GM12878 (cell line): ENCODE measurements around the gene NAV1.

Experiments used
- BRCA1 ChIP-seq: IDR thresholded peaks from 2 replicates; pipeline ENCODE4 v1.6.1; 2011; ENCODE audit warnings: low read depth, low read length, improper control_type of control experiment
- EZH2 ChIP-seq: IDR thresholded peaks from 2 replicates; pipeline ENCODE4 v1.6.1; 2012; ENCODE audit warnings: low read depth, mild to moderate bottlenecking, control low read depth, inconsistent platforms, low read length, borderline replicate concordance; ENCODE audit not compliant: control insufficient read depth
- GABPA ChIP-seq: IDR thresholded peaks from 2 replicates; pipeline ENCODE4 v1.6.1; 2014; ENCODE audit warnings: antibody characterized with exemption, low read depth, mild to moderate bottlenecking, inconsistent platforms
- MEF2A ChIP-seq: IDR thresholded peaks from 2 replicates; pipeline ENCODE4 v1.6.1; 2011; ENCODE audit warnings: low read depth, mild to moderate bottlenecking, low read length, moderate library complexity; ENCODE audit not compliant: insufficient read depth
- POLR2A ChIP-seq: IDR thresholded peaks from 2 replicates; pipeline ENCODE4 v1.6.1; 2011; ENCODE audit warnings: low read depth, mild to moderate bottlenecking, low read length
- ZNF217 ChIP-seq: fragments of 450-650 bp; IDR thresholded peaks from 2 replicates; pipeline ENCODE4 v1.6.1; 2017; ENCODE audit warnings: antibody characterized with exemption, mild to moderate bottlenecking
- TF ChIP-seq, protein P1 (sequence below), 3 experiments: IDR thresholded peaks in 2 of 3; conservative IDR thresholded peaks in 1 of 3; 2 replicates each; pipeline ENCODE4 v1.5.1; 2011; ENCODE audit warnings: low read depth in 3 of 3, low read length in 3 of 3, mild to moderate bottlenecking in 3 of 3, control low read depth in 2 of 3, moderate library complexity in 2 of 3, inconsistent platforms in 1 of 3, mixed read lengths in 1 of 3; ENCODE audit not compliant: control insufficient read depth in 2 of 3, insufficient read depth in 1 of 3; ENCODE audit errors: extremely low read depth in 1 of 3
- TF ChIP-seq, protein P2 (sequence below): fragments of 450-650 bp; IDR thresholded peaks from 2 replicates; pipeline ENCODE4 v1.6.1; 2017; ENCODE audit warnings: mild to moderate bottlenecking

GRCh38 chr1:201498621-201499020 lies 40.3 kb upstream of the NAV1 start:
- TF ChIP-seq, protein P1, sequence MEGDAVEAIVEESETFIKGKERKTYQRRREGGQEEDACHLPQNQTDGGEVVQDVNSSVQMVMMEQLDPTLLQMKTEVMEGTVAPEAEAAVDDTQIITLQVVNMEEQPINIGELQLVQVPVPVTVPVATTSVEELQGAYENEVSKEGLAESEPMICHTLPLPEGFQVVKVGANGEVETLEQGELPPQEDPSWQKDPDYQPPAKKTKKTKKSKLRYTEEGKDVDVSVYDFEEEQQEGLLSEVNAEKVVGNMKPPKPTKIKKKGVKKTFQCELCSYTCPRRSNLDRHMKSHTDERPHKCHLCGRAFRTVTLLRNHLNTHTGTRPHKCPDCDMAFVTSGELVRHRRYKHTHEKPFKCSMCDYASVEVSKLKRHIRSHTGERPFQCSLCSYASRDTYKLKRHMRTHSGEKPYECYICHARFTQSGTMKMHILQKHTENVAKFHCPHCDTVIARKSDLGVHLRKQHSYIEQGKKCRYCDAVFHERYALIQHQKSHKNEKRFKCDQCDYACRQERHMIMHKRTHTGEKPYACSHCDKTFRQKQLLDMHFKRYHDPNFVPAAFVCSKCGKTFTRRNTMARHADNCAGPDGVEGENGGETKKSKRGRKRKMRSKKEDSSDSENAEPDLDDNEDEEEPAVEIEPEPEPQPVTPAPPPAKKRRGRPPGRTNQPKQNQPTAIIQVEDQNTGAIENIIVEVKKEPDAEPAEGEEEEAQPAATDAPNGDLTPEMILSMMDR (IDR thresholded peaks at IDR 0.05 in 2 of 3, conservative IDR thresholded peaks at IDR 0.05 in 1 of 3; ENCODE audit: control insufficient read depth in 2 of 3, extremely low read depth in 1 of 3, insufficient read depth in 1 of 3, low read depth in 3 of 3, low read length in 3 of 3) = no peak
- TF ChIP-seq, protein P2, sequence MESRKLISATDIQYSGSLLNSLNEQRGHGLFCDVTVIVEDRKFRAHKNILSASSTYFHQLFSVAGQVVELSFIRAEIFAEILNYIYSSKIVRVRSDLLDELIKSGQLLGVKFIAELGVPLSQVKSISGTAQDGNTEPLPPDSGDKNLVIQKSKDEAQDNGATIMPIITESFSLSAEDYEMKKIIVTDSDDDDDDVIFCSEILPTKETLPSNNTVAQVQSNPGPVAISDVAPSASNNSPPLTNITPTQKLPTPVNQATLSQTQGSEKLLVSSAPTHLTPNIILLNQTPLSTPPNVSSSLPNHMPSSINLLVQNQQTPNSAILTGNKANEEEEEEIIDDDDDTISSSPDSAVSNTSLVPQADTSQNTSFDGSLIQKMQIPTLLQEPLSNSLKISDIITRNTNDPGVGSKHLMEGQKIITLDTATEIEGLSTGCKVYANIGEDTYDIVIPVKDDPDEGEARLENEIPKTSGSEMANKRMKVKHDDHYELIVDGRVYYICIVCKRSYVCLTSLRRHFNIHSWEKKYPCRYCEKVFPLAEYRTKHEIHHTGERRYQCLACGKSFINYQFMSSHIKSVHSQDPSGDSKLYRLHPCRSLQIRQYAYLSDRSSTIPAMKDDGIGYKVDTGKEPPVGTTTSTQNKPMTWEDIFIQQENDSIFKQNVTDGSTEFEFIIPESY = no peak
- TF ChIP-seq POLR2A (no peak), ZNF217 (no peak), BRCA1 (no peak), GABPA (no peak), MEF2A (no peak), EZH2 (no peak)
